HG02798 (cell line): ENCODE measurements around the gene ELAPOR1.

Source experiments
- ATAC-seq: cut with Tn5 transposase; IDR thresholded peaks from one replicate; pipeline ENCODE4 v1.9.1; 2021; ENCODE audit warnings: mild to moderate bottlenecking; ENCODE audit not compliant: unreplicated experiment, poor library complexity

The ELAPOR1 gene

DNA sequence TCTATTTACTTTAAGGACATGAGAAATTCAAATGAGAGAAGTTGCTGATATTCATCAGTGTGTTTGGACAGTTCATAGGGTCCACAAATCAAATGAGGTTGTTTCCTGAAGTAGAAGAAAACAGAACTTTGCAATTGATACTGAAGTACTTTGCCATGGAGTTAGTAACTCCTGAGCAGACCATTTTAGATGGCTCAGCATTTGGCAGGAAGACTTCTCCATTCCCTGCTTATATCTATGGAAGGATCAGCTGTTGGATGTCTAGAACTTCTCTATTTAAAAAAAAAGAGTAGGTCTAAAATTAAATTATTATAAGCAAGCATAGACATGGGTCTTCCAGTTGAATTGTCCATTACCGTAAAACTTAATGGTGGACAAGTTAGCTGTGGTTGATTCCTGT, 18.3 kb upstream of the ELAPOR1 start:
- ATAC-seq: no peak

DNA sequence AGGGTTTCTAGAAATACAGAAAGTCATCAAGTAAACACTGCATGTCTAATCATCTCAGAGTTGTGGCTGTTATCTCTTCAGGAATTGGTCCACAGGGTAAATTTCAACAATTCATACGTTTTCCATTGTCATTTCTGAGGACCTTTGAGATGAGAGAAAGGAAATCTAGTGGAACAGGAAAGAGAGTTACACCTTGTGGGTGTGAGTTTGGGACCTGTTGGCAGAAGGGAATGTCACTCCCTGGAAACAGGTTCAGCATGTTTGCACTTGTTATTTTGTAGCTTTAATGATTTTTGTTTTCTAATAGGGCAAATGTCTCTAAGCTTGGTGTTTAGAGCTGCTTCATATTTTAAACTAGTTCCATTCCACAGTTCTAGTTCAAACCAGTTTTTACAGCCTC, 17.8 kb upstream of the ELAPOR1 start:
- no peak for ATAC-seq

DNA sequence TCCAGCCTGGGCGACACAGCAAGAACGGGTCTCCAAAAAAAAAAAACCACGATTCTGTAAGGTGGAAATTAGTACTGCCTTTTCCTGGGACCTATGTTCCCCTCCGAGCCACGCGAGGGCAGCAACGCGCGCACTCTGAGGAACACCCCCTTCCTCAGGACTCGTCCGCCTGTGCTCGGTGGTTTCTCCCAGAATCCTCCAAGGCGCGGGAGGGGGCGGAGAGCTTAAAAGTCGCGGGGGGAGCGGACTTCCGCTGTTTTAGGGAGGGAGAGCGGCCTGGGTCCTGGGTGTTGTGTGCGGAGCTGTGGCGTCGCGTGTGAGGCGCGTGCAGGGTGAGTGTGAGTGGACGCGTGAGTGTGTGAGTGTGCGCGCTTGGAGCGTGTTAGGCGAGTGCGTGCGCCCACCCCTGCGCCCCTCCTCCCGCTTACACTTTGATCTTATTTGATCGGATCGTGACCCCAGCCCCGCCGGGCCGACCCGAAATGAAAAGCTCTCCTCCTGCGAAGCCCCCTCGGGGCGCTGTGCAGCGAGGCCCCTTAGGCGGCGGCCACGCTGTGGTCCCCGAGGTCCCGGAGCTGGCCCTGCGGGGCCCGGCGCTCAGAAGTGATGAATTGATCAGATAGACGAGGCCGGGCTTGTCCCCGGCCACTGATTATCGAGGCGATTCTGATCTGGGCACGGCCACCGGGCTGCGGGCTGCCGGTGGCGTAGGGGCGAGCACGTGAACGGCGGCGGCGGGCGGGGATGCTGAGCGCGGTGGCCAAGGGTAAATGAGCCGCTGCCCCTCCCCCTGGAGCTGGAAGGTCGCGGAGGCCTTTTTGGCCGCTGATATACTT, 13.8 kb upstream of the ELAPOR1 start:
- ATAC-seq: peak; percentile 89

DNA sequence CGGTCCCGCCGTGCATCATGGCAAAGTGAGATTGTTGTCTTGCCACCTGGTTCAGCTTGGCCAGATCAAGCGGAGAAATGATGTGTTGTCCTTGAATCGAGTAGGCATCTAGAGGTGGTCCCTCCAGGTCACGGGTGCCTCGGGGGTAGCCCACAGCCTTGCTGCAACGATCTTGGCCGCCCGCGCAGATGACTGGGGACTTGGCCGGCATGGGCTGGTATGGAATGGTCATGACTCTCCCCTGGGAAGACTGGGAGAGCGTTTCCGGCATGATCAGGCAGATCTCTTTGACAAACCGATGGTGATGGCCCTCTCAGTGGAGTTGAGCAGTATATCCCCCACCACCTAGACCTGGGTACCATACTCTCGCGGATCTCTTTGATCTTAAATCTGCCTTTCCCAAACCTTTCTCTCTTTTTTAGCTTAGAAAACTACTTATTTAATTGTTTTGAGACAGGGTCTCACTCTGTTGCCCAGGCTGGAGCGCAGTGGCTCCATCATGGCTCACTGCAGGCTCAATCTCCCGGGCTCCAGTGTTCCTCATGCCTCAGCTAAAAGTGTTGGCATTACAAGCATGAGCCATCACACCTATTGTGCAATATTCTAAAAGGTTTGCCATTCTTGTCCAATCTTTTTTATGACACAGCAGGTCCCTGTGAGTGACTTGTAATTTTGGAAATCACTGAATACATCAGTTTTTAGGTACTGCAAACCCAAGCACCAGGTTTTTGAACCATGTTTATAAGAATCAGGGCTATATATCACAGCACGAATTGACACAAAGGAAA, 9.4 kb upstream of the ELAPOR1 start:
- no peak for ATAC-seq

DNA sequence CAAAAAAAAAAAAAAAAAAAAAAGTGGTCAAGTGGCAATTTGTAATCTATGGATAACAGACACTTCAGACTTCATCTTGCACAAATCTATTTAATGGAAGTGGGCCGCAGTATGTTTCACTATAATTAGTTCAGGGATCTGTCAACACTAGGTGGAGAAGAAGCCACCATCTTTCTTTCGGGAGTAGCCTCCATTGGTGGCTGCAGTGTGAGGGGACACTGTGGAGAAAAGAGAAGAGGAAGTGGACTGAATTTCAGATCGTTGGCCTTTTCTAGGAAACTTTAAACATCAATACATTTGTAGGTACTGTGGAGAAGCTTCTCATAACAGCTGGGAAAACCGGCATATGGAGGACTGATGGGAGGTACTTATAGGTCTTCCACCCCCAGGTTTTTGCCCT, 8.0 kb upstream of the ELAPOR1 start:
- ATAC-seq: no peak

DNA sequence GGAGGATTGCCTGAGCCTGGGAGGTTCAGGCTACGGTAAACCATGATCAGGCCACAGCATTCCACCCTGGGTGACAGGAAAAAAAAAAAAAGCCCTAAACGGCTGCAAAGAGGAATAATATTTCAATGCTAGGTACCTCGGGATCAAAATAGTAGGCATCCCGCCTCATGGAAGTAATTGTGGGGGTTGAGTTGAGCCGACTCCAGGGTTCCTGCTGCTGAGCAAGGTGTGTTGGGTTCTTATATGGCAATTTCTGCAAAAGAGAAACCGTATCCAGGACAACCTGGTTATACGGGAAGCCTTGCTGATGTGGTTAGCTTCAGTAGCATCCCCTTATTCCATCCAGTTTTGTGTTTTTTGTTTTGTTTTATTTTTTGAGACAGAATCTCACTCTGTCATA, 6.1 kb upstream of the ELAPOR1 start:
- no peak for ATAC-seq

DNA sequence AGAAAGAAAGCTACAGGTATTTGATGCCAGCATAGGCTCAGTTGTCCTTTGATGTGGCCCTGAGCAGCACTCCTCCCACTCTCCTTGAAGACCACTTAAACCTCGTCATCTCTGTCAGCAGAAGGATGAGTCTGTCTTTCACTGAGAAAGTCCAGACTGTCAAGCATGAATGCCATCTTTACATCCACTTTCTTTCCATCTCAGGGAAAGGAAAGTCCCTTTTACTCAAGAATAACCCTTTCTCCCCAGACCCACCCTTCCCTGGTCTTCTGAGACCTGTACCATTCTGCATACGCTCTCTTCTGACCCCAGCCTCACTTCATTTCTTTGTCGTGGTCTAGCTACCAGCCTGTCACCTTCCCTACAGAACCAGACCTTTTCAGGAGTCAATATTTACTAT, 4.0 kb upstream of the ELAPOR1 start:
- no peak for ATAC-seq

DNA sequence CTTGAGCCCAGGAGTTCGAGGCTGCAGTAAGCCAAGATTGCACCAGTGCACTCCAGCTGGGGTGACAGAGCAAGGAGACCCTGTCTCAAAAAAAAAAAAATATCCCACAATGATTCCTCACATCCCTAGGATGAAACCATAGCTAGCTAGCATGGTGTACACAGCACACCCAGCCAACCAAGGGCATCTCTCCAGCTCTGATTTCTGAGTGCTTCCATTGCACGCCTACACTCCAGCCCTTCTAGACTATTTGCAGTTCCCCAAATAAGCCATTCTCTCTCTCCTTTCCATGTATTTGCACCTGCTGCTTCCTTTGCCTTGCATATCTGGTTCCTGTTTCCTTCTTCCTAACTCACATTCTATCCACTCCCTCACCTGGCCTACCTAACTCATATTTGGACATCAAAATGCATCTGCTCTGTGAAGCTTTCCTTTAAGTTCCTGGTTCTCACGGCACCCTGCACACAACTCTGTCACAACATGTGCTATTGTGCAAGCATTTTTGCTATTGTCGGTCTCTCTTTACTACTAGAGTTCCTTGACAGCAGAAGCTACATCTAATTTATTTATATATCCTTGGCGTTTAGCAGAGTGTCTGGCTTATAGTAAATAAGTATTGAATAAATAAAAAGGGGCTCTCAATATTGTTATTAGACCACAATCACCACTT, 2.4 kb upstream of the ELAPOR1 start:
- ATAC-seq: no peak

DNA sequence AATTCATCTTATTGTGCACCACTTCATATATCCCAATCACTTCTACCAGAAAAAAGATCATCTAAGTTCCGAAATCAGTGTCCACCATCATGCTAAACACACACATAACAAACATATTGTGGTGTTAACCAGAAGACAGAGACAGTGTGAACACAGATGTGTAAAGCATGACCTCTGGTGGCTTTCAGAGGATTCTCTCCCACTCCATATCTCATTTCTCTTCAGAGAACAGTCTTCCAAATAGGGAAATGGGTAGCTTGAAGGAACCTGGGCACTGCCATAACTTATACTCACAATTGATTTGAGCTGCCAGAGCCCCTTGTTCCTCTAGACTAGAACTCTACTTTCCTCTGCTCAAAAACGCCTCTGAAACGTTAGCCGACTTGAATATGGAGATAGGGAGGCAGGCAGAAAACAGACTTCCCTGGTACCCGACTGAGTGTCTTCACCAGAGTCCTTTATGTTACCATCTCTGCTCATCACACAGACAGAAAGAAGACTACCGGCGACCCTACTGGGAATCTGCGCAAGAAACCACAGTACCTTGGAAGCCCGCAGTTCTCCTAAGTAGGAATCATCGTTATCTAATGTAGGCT, 1.8 kb upstream of the ELAPOR1 start:
- ATAC-seq: peak; percentile 3

DNA sequence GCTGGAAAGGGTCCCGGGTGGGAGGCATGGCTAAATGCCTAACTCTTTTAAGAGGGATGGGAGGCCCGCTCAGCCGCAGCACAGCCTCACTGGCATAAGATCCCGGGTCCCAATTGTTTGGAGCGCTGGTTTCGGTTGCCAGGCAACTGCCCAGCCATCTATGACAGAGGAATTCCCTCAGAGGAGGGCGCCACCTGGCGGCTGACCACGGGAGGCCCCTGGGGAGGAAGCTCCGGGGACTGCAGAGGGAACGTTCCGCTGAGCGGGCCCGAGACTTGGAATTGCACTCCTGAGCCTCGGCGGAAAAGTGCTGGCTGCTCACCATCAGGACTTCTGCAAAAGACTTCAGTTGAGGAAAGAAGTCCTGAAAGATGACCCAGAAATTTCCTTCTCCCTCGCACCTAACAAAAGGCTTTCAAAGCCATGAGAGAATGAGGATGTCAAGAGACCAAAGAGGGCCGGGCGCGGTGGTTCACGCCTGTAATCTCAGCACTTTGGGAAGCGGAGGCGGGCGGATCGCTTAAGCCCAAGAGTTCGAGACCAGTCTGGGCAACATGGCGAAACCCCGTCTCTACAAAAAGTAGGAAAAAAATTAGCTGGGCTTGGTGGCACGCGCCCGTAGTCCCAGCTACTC, 1.1 kb upstream of the ELAPOR1 start:
- ATAC-seq: peak; percentile 72

DNA sequence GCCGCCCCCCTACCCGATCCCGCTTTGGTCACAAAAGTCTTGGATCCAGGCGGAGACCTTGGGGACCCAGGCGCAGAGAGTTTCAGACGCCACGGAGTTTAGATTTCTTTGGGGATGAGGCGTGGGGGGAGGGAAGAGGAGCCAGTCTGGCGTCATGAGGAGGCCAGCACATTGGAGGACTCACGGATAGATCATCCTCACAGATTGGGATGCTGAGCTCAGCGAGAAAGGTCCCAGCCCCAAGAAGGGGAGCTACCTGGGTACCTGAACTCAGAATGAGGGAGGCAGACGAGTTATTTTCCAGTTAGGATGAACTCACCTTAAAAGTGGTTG, 393 bp downstream of the ELAPOR1 start:
- ATAC-seq: no peak

DNA sequence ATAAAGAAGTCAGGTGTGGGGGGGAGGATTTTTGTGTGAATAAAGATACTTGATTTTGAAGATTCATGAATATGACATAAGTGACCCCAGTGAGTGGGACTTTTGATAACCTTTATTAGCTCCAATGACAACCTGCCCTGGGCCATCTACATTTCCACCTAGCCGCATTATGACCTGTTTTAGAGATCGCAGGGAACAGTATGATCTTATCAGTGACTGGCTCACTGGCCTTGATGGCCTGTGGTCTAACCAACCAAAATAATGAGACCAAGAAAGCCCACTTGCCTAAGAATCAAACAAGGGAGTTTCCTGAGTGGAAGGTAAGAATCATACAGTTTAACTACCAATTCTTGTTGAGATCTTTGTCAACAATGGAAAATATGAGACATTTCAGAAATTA, 1.8 kb downstream of the ELAPOR1 start:
- no peak for ATAC-seq

DNA sequence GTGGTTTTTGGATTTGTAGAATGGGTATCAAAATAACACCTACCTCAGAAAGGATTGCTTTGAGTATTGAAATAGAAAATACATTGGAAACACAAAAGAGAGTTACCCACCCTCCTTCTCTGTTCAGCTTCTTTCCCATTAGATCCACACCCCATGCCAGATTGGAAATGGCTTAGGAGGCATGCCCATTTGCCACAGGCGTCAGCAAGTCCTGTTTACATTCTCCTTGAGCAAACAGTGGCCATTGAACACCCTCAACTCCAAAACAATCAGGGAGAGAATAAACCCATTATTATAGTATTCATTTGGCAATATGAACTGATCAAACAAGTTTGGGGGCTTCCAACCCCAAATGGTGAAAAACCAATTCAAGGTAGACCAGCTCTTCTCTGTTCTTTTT, 2.4 kb downstream of the ELAPOR1 start:
- no peak for ATAC-seq

DNA sequence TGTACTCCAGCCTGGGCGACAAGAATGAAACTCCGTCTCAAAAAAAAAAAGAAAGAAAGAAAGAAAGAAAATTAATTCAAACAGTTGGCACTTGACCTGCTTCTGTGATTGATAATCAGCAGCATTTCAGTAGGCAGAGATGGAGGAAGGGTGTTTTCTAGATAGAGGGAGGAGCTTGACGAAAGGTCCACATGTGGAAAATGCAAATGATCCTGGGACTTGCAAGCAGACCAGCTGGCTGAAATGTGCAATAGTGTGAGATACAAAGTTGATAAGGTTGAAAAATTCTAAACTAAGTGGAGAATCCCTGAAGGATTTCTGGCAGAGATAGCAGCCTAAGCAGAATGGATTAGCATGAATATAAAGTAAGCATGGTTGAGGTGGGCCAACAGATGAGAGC, 4.2 kb downstream of the ELAPOR1 start:
- no peak for ATAC-seq

DNA sequence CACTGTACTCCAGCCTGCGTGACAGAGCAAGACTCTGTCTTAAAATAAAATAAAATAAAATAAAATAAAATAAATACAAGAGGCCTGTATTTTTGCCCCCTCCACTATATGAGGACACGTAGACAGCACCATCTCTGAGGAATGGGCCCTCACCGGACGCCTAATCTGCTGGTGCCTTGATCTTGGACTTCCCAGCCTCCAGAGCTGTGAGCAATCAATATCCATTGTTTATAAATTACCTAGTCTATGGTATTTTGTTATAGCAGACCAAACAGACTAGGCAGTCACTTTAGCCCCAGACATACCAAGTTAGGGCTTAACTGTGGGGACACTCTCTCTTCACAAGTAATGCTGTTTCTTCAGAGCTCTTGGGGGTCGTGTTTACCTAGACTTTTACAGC, 6.4 kb downstream of the ELAPOR1 start:
- ATAC-seq: no peak

DNA sequence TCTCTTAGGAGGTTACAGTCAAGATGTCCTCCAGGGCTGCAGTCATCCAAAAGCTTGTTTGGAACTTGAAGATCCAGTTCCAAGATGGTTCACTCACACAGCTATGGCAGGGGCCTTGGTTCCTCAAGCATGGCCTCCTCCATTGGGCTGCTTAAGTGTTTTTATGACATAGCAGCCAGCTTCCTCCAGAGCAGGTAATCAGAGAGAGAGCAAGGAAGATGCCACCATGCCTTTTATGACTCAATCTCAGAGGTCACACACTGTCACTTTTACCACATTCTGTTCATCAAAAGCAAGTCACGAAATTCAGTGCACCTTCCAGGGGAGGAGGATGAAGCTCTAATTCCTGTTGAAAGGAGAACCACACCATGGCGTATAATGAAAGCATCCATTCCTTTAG, 17.1 kb downstream of the ELAPOR1 start:
- ATAC-seq: no peak

DNA sequence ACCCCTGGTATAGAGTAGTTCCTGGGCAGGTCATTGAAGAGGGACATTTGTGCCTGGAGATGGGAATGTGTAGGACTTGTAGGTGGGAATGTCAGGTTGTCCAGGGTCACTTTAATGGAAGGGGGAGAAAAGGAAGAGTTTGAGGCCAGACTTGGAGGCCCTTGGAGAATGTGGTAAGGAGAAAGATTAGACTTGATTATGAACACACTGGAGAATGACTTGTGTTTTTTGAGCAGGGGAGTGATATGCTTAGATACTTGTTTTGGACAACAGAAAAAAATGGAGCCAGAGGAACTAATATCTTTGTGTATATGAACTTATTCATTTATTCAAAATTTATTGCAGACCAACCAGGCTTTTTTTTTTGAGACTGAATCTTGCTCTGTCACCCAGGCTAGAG, 17.9 kb downstream of the ELAPOR1 start:
- no peak for ATAC-seq

DNA sequence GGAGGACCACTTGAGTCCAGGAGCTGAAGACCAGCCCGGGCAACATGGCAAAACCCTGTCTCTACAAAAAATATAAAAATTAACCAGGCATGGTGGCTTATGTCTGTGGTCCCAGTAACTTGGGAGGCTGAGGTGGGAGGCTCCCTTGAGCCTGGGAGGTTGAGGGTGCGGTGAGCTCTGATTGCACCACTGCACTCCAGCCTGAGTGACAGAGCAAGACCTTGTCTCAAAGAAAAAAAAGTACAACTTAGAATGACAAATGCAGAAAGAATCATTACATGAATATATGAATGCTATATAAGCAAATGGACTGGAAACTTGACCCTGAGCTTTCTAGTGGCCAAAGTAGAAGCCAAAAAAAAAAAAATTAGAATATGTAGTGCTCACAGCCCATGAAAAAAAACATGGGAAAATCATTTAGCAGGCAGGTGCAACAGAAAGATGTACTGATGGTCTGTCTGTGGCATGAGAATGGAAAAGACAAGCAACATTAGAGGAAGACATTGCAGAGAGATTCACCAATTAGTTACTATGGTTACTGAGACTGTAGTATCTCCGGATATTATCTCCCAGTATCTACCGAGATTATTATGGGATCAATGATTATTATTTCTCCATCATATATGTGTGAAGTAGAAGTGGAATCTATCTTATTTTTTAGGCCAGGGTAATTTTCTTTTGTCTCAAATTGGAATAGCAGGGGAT, 19.2 kb downstream of the ELAPOR1 start:
- no peak for ATAC-seq

DNA sequence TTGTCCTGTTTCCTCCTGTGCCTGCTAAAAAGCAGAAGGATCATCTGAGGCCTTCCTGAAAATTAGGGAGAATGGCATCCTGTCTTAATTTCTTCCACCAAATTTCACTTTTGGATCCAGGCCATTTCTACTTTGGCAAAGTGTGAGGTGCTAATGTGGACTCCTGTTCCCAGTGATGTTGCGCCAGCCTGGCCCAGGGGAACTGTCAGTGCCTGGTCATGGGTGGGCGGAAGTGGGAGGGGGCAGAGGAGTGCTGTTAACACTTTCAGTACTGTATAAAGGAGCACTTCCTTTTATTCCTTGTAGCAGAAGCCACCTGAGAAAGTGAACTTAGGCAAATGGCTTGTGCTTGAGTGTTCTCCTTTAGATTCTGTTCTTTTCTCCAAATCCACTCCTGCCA, 19.9 kb downstream of the ELAPOR1 start:
- ATAC-seq: no peak

DNA sequence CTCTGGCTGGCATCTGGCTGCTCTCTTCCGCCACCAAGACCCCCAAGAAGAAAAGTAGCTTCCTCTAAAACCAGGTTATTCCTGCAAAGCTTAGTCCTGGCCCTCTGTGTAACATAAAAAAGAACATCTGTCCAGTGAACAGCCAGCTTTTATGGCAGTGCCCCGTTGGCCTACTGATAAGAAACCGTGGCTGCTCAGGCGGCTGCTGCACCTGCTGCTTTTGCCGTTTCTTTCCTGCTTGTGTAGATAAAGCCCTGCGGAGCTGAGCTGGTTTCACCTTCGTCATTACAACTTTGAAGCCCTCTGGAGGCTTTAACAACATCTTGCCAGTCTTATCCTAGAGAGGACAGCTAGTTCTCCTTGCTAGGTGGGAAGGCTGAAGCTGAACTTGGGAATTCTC, 20.5 kb downstream of the ELAPOR1 start:
- ATAC-seq: no peak
